ENCODE results near the gene HRH3. TPM values are rescaled to one million over a fixed set of nuclear protein-coding genes. Genes with fewer than 3 reads are reported as not detected.

The HRH3 gene
- polyA plus RNA-seq, 1 donor from 2014 or later, result 2.8 TPM

DNA sequence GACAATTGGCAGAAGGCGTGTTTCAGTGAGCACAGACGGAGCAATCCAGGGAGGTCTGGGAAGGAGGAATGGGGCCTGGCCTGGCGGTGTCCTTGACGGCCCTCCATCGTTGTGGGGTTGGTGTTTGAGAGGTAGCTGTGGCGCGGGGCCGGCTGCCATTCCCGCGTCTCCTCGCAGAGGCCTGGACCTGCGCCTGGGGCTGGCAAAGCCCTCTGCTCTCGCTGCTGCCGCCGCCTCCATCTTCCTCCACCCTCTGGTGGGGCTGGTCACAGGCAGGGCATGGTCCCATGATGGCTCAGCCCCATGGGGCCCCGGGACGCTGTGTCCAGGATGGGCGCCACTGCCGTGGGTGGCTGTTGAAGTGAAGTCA, 25.8 kb upstream of the HRH3 start:
- Histone ChIP-seq H3K9me2 (ENCODE audit: insufficient read depth, low read length) (no peaks in the 10 kb centered on the region), H3K27me3 (ENCODE audit: insufficient read depth, low read depth, low read length) (no peaks in the 10 kb centered on the region), H3K4me3 (ENCODE audit: low read length) (no peak overlapping the region), H3K4me2 (ENCODE audit: low read length) (no peak overlapping the region), H3K9ac (ENCODE audit: low read length) (no peak overlapping the region), H4K20me1 (ENCODE audit: insufficient read depth) (no peaks in the 10 kb centered on the region), H3K36me3 (ENCODE audit: insufficient read depth, low read length) (no peaks in the 10 kb centered on the region), H3K79me2 (replicated peaks; ENCODE audit: insufficient read depth, low read length) (peaks cover 56% of the 10 kb centered on the region), H3K27ac (ENCODE audit: low read length) (no peak overlapping the region), H3F3A (ENCODE audit: insufficient read depth, low read length, poor library complexity, severe bottlenecking) (no peaks in the 10 kb centered on the region), H2AFZ (ENCODE audit: low read depth, low read length) (no peak overlapping the region), H3K9me3 (ENCODE audit: low read length) (no peaks in the 10 kb centered on the region)
- TF ChIP-seq EZH2 (IDR thresholded peaks at IDR 0.05; ENCODE audit: borderline replicate concordance, insufficient read depth, low read length, poor library complexity, severe bottlenecking) (no peak), EP300 (conservative IDR thresholded peaks at IDR 0.05; ENCODE audit: poor library complexity, severe bottlenecking) (no peak), POLR2AphosphoS5 (IDR thresholded peaks at IDR 0.05) (no peak), MXI1 (conservative IDR thresholded peaks at IDR 0.05; ENCODE audit: poor library complexity, severe bottlenecking) (no peak), RAD21 (conservative IDR thresholded peaks at IDR 0.05) (no peak), SMC3 (conservative IDR thresholded peaks at IDR 0.05; ENCODE audit: poor library complexity) (no peak), TAF1 (IDR thresholded peaks at IDR 0.05; ENCODE audit: low read depth) (no peak)
- TF ChIP-seq, protein P1, sequence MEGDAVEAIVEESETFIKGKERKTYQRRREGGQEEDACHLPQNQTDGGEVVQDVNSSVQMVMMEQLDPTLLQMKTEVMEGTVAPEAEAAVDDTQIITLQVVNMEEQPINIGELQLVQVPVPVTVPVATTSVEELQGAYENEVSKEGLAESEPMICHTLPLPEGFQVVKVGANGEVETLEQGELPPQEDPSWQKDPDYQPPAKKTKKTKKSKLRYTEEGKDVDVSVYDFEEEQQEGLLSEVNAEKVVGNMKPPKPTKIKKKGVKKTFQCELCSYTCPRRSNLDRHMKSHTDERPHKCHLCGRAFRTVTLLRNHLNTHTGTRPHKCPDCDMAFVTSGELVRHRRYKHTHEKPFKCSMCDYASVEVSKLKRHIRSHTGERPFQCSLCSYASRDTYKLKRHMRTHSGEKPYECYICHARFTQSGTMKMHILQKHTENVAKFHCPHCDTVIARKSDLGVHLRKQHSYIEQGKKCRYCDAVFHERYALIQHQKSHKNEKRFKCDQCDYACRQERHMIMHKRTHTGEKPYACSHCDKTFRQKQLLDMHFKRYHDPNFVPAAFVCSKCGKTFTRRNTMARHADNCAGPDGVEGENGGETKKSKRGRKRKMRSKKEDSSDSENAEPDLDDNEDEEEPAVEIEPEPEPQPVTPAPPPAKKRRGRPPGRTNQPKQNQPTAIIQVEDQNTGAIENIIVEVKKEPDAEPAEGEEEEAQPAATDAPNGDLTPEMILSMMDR (IDR thresholded peaks at IDR 0.05; ENCODE audit: poor library complexity, severe bottlenecking), result no peak
- TF ChIP-seq, protein P2, sequence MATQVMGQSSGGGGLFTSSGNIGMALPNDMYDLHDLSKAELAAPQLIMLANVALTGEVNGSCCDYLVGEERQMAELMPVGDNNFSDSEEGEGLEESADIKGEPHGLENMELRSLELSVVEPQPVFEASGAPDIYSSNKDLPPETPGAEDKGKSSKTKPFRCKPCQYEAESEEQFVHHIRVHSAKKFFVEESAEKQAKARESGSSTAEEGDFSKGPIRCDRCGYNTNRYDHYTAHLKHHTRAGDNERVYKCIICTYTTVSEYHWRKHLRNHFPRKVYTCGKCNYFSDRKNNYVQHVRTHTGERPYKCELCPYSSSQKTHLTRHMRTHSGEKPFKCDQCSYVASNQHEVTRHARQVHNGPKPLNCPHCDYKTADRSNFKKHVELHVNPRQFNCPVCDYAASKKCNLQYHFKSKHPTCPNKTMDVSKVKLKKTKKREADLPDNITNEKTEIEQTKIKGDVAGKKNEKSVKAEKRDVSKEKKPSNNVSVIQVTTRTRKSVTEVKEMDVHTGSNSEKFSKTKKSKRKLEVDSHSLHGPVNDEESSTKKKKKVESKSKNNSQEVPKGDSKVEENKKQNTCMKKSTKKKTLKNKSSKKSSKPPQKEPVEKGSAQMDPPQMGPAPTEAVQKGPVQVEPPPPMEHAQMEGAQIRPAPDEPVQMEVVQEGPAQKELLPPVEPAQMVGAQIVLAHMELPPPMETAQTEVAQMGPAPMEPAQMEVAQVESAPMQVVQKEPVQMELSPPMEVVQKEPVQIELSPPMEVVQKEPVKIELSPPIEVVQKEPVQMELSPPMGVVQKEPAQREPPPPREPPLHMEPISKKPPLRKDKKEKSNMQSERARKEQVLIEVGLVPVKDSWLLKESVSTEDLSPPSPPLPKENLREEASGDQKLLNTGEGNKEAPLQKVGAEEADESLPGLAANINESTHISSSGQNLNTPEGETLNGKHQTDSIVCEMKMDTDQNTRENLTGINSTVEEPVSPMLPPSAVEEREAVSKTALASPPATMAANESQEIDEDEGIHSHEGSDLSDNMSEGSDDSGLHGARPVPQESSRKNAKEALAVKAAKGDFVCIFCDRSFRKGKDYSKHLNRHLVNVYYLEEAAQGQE (IDR thresholded peaks at IDR 0.05; ENCODE audit: borderline replicate concordance), result no peak

DNA sequence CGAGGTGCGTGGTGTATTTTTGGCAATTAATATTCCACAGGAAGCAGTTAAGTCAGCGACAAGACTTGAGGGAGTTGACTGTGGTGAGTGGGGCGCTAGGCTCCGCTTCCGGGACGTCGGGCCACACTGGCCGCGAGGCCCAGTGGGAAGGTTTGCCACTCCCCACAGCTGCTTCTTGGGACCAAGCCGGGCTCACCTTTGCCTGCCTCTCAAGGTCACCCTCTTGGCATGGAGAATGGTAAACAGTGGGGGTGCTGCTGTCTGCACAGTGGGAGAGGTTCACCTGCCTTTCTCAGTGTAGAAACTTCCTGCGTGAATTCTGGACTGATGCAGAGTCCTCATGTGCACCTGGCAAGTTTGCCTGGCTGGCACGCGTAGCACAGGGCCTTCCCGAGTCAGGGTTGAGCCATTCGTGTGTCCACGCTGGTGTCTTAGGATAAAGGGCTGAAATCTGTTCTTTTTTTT, 24.6 kb upstream of the HRH3 start:
- peaks cover 60% of the 10 kb centered on the region for H3K79me2 ChIP-seq (replicated peaks; ENCODE audit: insufficient read depth, low read length)
- H3K9me3 ChIP-seq (ENCODE audit: low read length), result no peaks in the 10 kb centered on the region
- H3K4me2 ChIP-seq (ENCODE audit: low read length), result no peak overlapping the region
- H3K27me3 ChIP-seq (ENCODE audit: insufficient read depth, low read depth, low read length), result no peaks in the 10 kb centered on the region
- no peaks in the 10 kb centered on the region for H3F3A ChIP-seq (ENCODE audit: insufficient read depth, low read length, poor library complexity, severe bottlenecking)
- H2AFZ ChIP-seq (ENCODE audit: low read depth, low read length), result no peak overlapping the region
- no peaks in the 10 kb centered on the region for H3K9me2 ChIP-seq (ENCODE audit: insufficient read depth, low read length)
- no peaks in the 10 kb centered on the region for H4K20me1 ChIP-seq (ENCODE audit: insufficient read depth)
- TF ChIP-seq RAD21 (conservative IDR thresholded peaks at IDR 0.05), result no peak
- no peak for TF ChIP-seq EZH2 (IDR thresholded peaks at IDR 0.05; ENCODE audit: borderline replicate concordance, insufficient read depth, low read length, poor library complexity, severe bottlenecking)
- no peak for TF ChIP-seq MXI1 (conservative IDR thresholded peaks at IDR 0.05; ENCODE audit: poor library complexity, severe bottlenecking)
- TF ChIP-seq POLR2AphosphoS5 (IDR thresholded peaks at IDR 0.05), result no peak
- no peak for TF ChIP-seq TAF1 (IDR thresholded peaks at IDR 0.05; ENCODE audit: low read depth)
- TF ChIP-seq EP300 (conservative IDR thresholded peaks at IDR 0.05; ENCODE audit: poor library complexity, severe bottlenecking), result no peak
- H3K27ac ChIP-seq (ENCODE audit: low read length), result no peak overlapping the region
- H3K36me3 ChIP-seq (ENCODE audit: insufficient read depth, low read length), result no peaks in the 10 kb centered on the region
- H3K9ac ChIP-seq (ENCODE audit: low read length), result no peak overlapping the region
- no peak overlapping the region for H3K4me3 ChIP-seq (ENCODE audit: low read length)
